Esophagus muscularis mucosa (tissue), 4 donors: ENCODE measurements around the gene AFF2. TPM values are rescaled to one million over a fixed set of nuclear protein-coding genes. Genes with fewer than 3 reads are reported as not detected.

Experiments used
- DNase-seq: peaks from one replicate; pipeline ENCODE4 v3.0.0-alpha.2; 2017; ENCODE audit errors: extremely low spot score
- H3K27ac ChIP-seq, 4 donors: fragments of 200-600 bp; sonication (generic); replicated peaks in 1 of 4; 1 replicate in 3 of 4; 2 replicates in 1 of 4; pipeline ENCODE4 v1.5.1; 2016 to 2019; ENCODE audit warnings: mild to moderate bottlenecking in 1 of 4
- H3K27me3 ChIP-seq, 4 donors: fragments of 200-600 bp; sonication (generic); one replicate each; pipeline versions ENCODE4 v1.5.1 to v1.6.0; 2016 to 2019
- H3K36me3 ChIP-seq, 4 donors: fragments of 200-600 bp; sonication (generic); one replicate each; pipeline ENCODE4 v1.5.1; 2016 to 2019
- H3K4me1 ChIP-seq, 4 donors: fragments of 200-600 bp; sonication (generic); one replicate each; pipeline ENCODE4 v1.5.1; 2016 to 2019
- H3K4me3 ChIP-seq, 4 donors: fragments of 200-600 bp; sonication (generic); 1 replicate in 2 of 4; 2 replicates in 2 of 4; pipeline ENCODE4 v1.5.1; 2016 to 2019; ENCODE audit warnings: mild to moderate bottlenecking in 4 of 4, moderate library complexity in 1 of 4
- H3K9me3 ChIP-seq, 4 donors: fragments of 200-600 bp; sonication (generic); 1 replicate in 3 of 4; 2 replicates in 1 of 4; pipeline ENCODE4 v1.5.1; 2016 to 2019
- CTCF ChIP-seq, 3 experiments: fragments of 200-600 bp in 2 of 3; fragments of 450-650 bp in 1 of 3; sonication (generic) in 2 of 3; IDR thresholded peaks; one replicate each; pipeline ENCODE4 v1.5.1; 2017 to 2019; ENCODE audit warnings: antibody characterized with exemption in 3 of 3, mild to moderate bottlenecking in 2 of 3, moderate library complexity in 1 of 3
- EP300 ChIP-seq: sonication (generic); formaldehyde crosslinking; IDR thresholded peaks from one replicate; pipeline ENCODE4 v1.6.1; 2017; ENCODE audit warnings: antibody characterized with exemption
- POLR2A ChIP-seq: fragments of 450-650 bp; IDR thresholded peaks from one replicate; pipeline ENCODE4 v1.6.1; 2017; ENCODE audit warnings: antibody characterized with exemption, moderate library complexity, mild to moderate bottlenecking, low read depth
- POLR2AphosphoS5 ChIP-seq, 2 donors: sonication (generic); formaldehyde crosslinking; IDR thresholded peaks; one replicate each; pipeline ENCODE4 v1.6.1; 2017; ENCODE audit warnings: antibody characterized with exemption in 2 of 2
- WGBS: methylation state at CpG from one replicate; pipeline ENCODE4 v1.1.5; 2018; 5-methylcytosine and 5-hydroxymethylcytosine counted together
- intact Hi-C: fragments of 100-400 bp; cut with DNase I; formaldehyde crosslinking; loops from one replicate; pipeline ENCODE4 v1.15.1; 2023
- small RNA-seq, 3 donors: library from RNA; depleted of rRNA; stranded (forward); fragments of <200 nt; gene quantifications; one replicate each; pipeline ENCODE3, GENCODE V24; 2016
- total RNA-seq, 4 donors: library from RNA; depleted of rRNA; stranded (reverse); fragments of >200 nt; gene quantifications; one replicate each; pipeline versions ENCODE4 v1.1.0 to v1.2.1, GENCODE V29; 2016

The AFF2 gene
- total RNA-seq, 4 donors from 2014 or later = 3.8 to 10.8 (median 6.8) TPM

DNA sequence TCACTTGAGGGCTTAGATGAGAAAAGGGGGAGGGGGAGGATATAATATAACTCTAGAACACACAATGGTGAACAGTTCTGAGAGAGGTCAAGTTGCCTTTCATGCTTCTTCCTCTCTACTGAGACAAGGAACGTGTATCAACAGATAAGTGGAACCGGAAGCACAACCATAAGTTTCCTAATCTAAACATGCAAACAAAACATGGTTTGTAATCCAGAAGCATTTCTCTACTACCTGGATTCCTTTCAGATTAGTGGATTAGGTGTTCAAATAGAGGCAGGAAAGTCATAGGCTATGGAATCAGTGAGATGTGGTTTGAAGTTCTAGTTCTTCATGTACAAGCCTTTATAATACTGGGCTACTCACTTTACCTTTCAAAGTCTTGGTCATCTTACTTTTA, 544.1 kb downstream of the AFF2 start:
- no peak overlapping the region for H3K27ac ChIP-seq
- H3K27me3 ChIP-seq = no peaks in the 10 kb centered on the region
- 75% methylated on average over 2 of the region's 2 CpGs for WGBS
- no peak for TF ChIP-seq CTCF (IDR thresholded peaks at IDR 0.05)
- TF ChIP-seq POLR2A = no peak
- no peak for TF ChIP-seq POLR2AphosphoS5 (IDR thresholded peaks at IDR 0.05)
- no peak for TF ChIP-seq EP300
- no peaks in the 10 kb centered on the region for H3K4me1 ChIP-seq
- no peak overlapping the region for H3K4me3 ChIP-seq
- H3K9me3 ChIP-seq = no peaks in the 10 kb centered on the region
- H3K36me3 ChIP-seq = no peaks in the 10 kb centered on the region
- intact Hi-C loops = no loop called here
- DNase-seq = no peak

DNA sequence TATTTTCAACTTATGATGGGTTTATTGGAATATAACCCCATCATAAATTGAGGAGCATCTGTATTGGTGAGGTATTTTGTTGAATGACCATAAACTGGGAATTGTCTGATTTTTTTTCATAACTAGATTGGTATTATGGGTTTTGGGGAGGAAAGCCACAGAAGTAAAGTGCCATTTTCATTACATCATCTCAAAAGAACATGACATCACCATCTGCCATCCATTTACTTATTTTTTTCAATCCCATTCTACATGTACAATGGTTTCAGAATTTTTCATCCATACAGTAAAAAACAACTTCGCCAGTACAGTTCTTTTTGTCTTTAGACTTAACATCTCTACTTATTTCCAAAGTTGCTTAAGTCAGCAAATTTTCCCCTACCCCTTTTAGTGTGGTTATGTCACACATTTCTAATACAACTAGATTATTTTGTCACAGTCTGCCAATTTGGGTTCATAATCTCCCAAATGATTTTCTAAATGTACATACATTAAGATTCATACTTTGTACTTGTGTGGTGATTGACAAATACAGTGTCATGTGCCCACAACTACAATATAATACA, 545.3 kb downstream of the AFF2 start:
- H3K4me1 ChIP-seq = no peaks in the 10 kb centered on the region
- no peaks in the 10 kb centered on the region for H3K27me3 ChIP-seq
- TF ChIP-seq EP300 (no peak), POLR2AphosphoS5 (IDR thresholded peaks at IDR 0.05) (no peak), POLR2A (no peak), CTCF (IDR thresholded peaks at IDR 0.05) (no peak)
- H3K36me3 ChIP-seq = no peaks in the 10 kb centered on the region
- no peak overlapping the region for H3K27ac ChIP-seq
- WGBS = 79% methylated on average over 1 of the region's 1 CpG
- no peak for DNase-seq
- no peaks in the 10 kb centered on the region for H3K9me3 ChIP-seq
- no peak overlapping the region for H3K4me3 ChIP-seq
- intact Hi-C loops = no loop called here

Small RNA genes within 50 kb of the gene (small RNA-seq; reads per million reads assigned to genes)
- gene RN7SKP267 = 0 reads per million in 3 donors
